ENCODE measurements around the gene BCLAF1. TPM values are rescaled to one million over a fixed set of nuclear protein-coding genes. Genes with fewer than 3 reads are reported as not detected.

Gene BCLAF1
- total and polyA plus RNA-seq, 2 of the 8 experiments (the other 6 are each of a cell fraction or from before 2014, with no cell fraction given) = 30.5 to 230 TPM

DNA sequence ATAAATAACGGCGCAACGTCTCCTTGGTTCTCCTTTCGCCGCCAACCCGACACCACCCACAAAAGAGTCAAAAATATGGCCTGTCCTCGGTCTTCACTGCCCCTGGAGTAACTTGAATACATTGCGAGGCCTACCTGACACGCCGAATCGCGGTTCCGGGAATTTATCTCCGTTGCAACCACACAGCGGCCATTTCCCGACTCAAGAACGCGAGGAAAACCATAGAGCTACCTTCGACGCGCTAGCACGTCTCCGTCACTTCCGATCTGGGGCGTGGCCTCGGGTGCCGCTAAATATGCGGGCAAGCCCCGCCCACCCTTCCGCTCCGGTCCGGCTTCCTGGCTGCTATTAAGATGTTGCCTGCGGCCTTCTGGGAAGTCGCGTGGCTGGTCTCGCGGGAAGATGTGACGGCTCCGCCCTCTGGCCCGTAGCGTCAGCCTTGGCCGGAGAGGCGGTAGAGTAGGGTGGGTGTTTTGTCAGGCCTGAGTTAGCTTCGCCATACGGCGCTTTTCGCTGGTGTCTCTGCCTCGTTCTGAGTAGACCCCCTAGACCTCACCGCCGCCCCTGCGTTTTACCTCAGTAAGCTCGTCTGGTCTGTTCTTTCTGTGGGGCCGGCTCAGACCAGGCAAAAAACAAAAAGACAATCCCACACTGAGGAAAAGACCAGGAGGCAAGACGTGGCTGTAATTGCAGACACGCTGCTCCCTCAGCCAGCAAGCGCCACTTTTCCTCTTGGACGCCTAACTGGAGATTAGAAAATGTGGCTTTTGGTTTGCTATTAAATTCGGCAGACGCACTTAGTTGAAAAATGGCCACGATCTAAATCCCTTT lies at the start of gene BCLAF1 (continued):
- TF ChIP-seq EP300 (IDR thresholded peaks at IDR 0.05; ENCODE audit: borderline replicate concordance in 1 of 2, low read depth in 2 of 2, low read length in 2 of 2) (peak in 1 of 2 experiments; percentile 38; a peak in 1 of 3 replicates), POLR2A (IDR thresholded peaks at IDR 0.05; ENCODE audit: control extremely low read depth in 1 of 2, low read depth in 2 of 2, low read length in 2 of 2) (peak; percentile 99 to 100), TAF7 (optimal IDR thresholded peaks at IDR 0.05; ENCODE audit: borderline replicate concordance, low read depth, low read length) (peak; percentile 96), SAP30 (IDR thresholded peaks at IDR 0.05; ENCODE audit: insufficient read depth, insufficient replicate concordance, low read length) (peak; percentile 53), PHF8 (conservative IDR thresholded peaks at IDR 0.05; ENCODE audit: low read depth, low read length) (peak; percentile 98), EZH2 (IDR thresholded peaks at IDR 0.05; ENCODE audit: low read depth, low read length, severe bottlenecking) (no peak), SRF (IDR thresholded peaks at IDR 0.05; ENCODE audit: low read depth, low read length) (no peak), RAD21 (IDR thresholded peaks at IDR 0.05 in 1 of 2, conservative IDR thresholded peaks at IDR 0.05 in 1 of 2; ENCODE audit: low read depth in 2 of 2, low read length in 2 of 2) (no peak), POU5F1 (IDR thresholded peaks at IDR 0.05; ENCODE audit: low read depth, low read length) (no peak), SUZ12 (IDR thresholded peaks at IDR 0.05; ENCODE audit: low read length) (no peak), CBX8 (IDR thresholded peaks at IDR 0.05; ENCODE audit: borderline replicate concordance, low read depth, low read length) (no peak), CBX5 (IDR thresholded peaks at IDR 0.05; ENCODE audit: low read depth, low read length) (no peak), GTF2F1 (IDR thresholded peaks at IDR 0.05; ENCODE audit: borderline replicate concordance, low read depth, low read length) (peak; percentile 96), TAF1 (IDR thresholded peaks at IDR 0.05; ENCODE audit: low read depth, low read length) (peak; percentile 99), NANOG (IDR thresholded peaks at IDR 0.05; ENCODE audit: insufficient read depth, low read depth, low read length, poor library complexity, severe bottlenecking) (no peak), KDM4A (IDR thresholded peaks at IDR 0.05; ENCODE audit: low read depth, low read length, severe bottlenecking) (peak; percentile 47), CHD2 (IDR thresholded peaks at IDR 0.05; ENCODE audit: low read length) (peak; percentile 95), POLR2AphosphoS5 (IDR thresholded peaks at IDR 0.05; ENCODE audit: low read depth, low read length) (peak; percentile 100), KDM1A (IDR thresholded peaks at IDR 0.05; ENCODE audit: borderline replicate concordance, low read length) (no peak), TBP (IDR thresholded peaks at IDR 0.05; ENCODE audit: low read depth, low read length) (peak; percentile 97)
- TF ChIP-seq, protein P1, sequence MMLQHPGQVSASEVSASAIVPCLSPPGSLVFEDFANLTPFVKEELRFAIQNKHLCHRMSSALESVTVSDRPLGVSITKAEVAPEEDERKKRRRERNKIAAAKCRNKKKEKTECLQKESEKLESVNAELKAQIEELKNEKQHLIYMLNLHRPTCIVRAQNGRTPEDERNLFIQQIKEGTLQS (IDR thresholded peaks at IDR 0.05; ENCODE audit: insufficient read depth, low read depth, low read length) = no peak
- TF ChIP-seq, protein P2, sequence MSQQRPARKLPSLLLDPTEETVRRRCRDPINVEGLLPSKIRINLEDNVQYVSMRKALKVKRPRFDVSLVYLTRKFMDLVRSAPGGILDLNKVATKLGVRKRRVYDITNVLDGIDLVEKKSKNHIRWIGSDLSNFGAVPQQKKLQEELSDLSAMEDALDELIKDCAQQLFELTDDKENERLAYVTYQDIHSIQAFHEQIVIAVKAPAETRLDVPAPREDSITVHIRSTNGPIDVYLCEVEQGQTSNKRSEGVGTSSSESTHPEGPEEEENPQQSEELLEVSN (IDR thresholded peaks at IDR 0.05) = peak; percentile 40; the same call in 1 of the 2 replicates

Data from H1 (cell line).